ENCODE measurements around the gene SLX9.
"Not testable (repeated sequence)": the region's sequence is repeated elsewhere in the genome, so short reads cannot be mapped to it uniquely, and the experiment has no call there.

The SLX9 gene

GRCh38 chr21:45015469-45015860, 75.6 kb downstream of the SLX9 start:
- in situ Hi-C loops (cut with HindIII; ENCODE audit: low sequenced_read_pairs), result no loop called here

GRCh38 chr21:45016031-45016405, 76.2 kb downstream of the SLX9 start:
- in situ Hi-C loops (cut with HindIII; ENCODE audit: low sequenced_read_pairs), result no loop called here

GRCh38 chr21:45016406-45017038, 76.7 kb downstream of the SLX9 start:
- in situ Hi-C loops (cut with HindIII; ENCODE audit: low sequenced_read_pairs), result no loop called here

- in situ Hi-C loops (cut with HindIII; ENCODE audit: low sequenced_read_pairs), result no loop called here
Observed at GRCh38 chr21:45017039-45017960, 77.5 kb downstream of the SLX9 start.

GRCh38 chr21:45018131-45019075, 78.6 kb downstream of the SLX9 start:
- in situ Hi-C loops (cut with HindIII; ENCODE audit: low sequenced_read_pairs), result no loop called here

GRCh38 chr21:45019076-45019886, 79.5 kb downstream of the SLX9 start:
- in situ Hi-C loops (cut with HindIII; ENCODE audit: low sequenced_read_pairs), result no loop called here

GRCh38 chr21:45019887-45020537, 80.2 kb downstream of the SLX9 start:
- in situ Hi-C loops (cut with HindIII; ENCODE audit: low sequenced_read_pairs), result no loop called here

- in situ Hi-C loops (cut with HindIII; ENCODE audit: low sequenced_read_pairs), result no loop called here
Observed at GRCh38 chr21:45020629-45021427, 81.0 kb downstream of the SLX9 start.

- in situ Hi-C loops (cut with HindIII; ENCODE audit: low sequenced_read_pairs), result no loop called here
Observed at GRCh38 chr21:45021428-45022347, 81.9 kb downstream of the SLX9 start.

- in situ Hi-C loops (cut with HindIII; ENCODE audit: low sequenced_read_pairs), result no loop called here
Observed at GRCh38 chr21:45022348-45022675, 82.5 kb downstream of the SLX9 start.

- in situ Hi-C loops (cut with HindIII; ENCODE audit: low sequenced_read_pairs), result no loop called here
Observed at GRCh38 chr21:45022736-45023135, 82.9 kb downstream of the SLX9 start.

- in situ Hi-C loops (cut with HindIII; ENCODE audit: low sequenced_read_pairs), result not testable (repeated sequence)
Observed at GRCh38 chr21:45024516-45024915, 84.7 kb downstream of the SLX9 start.

GRCh38 chr21:45026066-45026745, 86.4 kb downstream of the SLX9 start:
- in situ Hi-C loops (cut with HindIII; ENCODE audit: low sequenced_read_pairs), result no loop called here

Data from DLD1 (cell line).